ENCODE measurements around the gene MRPL22. TPM values are rescaled to one million over a fixed set of nuclear protein-coding genes. Genes with fewer than 3 reads are reported as not detected.
"Not testable (repeated sequence)": the region's sequence is repeated elsewhere in the genome, so short reads cannot be mapped to it uniquely, and the experiment has no call there.

MRPL22 gene
- total RNA-seq, 1 experiment from 2014 or later, result 123 TPM

- peaks cover 15% of the 10 kb centered on the region for H3K4me1 Mint-ChIP-seq (ENCODE audit: insufficient read depth, unreplicated experiment)
- CTCF ChIA-PET, result interaction anchor here (0.7 to 2.9 kb wide), 7 partner anchors 11 to 142 kb away, joined by 3 to 11 read pairs (median 3); no protein-coding TSS in a partner anchor
- BruUV-seq (replicated peaks), result no TSS peak
- TF ChIP-seq CTCF (IDR thresholded peaks at IDR 0.05; ENCODE audit: unreplicated experiment), result no peak
- POLR2A ChIA-PET, result no interaction called here
- DNase-seq (ENCODE audit: unreplicated experiment), result peak; percentile 30
- H3K27ac Mint-ChIP-seq (ENCODE audit: low read depth, unreplicated experiment), result no peak overlapping the region
- no peaks in the 10 kb centered on the region for H3K36me3 Mint-ChIP-seq (ENCODE audit: insufficient read depth, unreplicated experiment)
- intact Hi-C loops (cut with micrococcal nuclease), result no loop called here
- H3K27me3 Mint-ChIP-seq (ENCODE audit: insufficient read depth, unreplicated experiment), result no peaks in the 10 kb centered on the region
- no peaks in the 10 kb centered on the region for H3K9me3 Mint-ChIP-seq (ENCODE audit: unreplicated experiment)
- no peak overlapping the region for H3K4me3 Mint-ChIP-seq (ENCODE audit: unreplicated experiment)
These were observed 56.9 kb downstream of the MRPL22 start for GRCh38 chr5:154997746-154998145.

GRCh38 chr5:154999865-155000264 lies 59.0 kb downstream of the MRPL22 start:
- H3K4me3 Mint-ChIP-seq (ENCODE audit: unreplicated experiment), result no peak overlapping the region
- H3K9me3 Mint-ChIP-seq (ENCODE audit: unreplicated experiment), result no peaks in the 10 kb centered on the region
- no peak overlapping the region for H3K27ac Mint-ChIP-seq (ENCODE audit: low read depth, unreplicated experiment)
- DNase-seq (ENCODE audit: unreplicated experiment), result no peak
- no peak for TF ChIP-seq CTCF (IDR thresholded peaks at IDR 0.05; ENCODE audit: unreplicated experiment)
- BruUV-seq (replicated peaks), result no TSS peak
- no peaks in the 10 kb centered on the region for H3K36me3 Mint-ChIP-seq (ENCODE audit: insufficient read depth, unreplicated experiment)
- POLR2A ChIA-PET, result no interaction called here
- no peaks in the 10 kb centered on the region for H3K27me3 Mint-ChIP-seq (ENCODE audit: insufficient read depth, unreplicated experiment)
- intact Hi-C loops (cut with micrococcal nuclease), result no loop called here
- peaks cover 15% of the 10 kb centered on the region for H3K4me1 Mint-ChIP-seq (ENCODE audit: insufficient read depth, unreplicated experiment)
- CTCF ChIA-PET, result interaction anchor here (0.6 to 0.9 kb wide), 2 partner anchors 9 to 533 kb away, joined by 3 read pairs; no protein-coding TSS in a partner anchor

- TF ChIP-seq CTCF (IDR thresholded peaks at IDR 0.05; ENCODE audit: unreplicated experiment), result no peak
- no TSS peak for BruUV-seq (replicated peaks)
- no peaks in the 10 kb centered on the region for H3K27me3 Mint-ChIP-seq (ENCODE audit: insufficient read depth, unreplicated experiment)
- ChIA-PET CTCF (interaction anchor here (0.6 to 4.9 kb wide), 3 partner anchors 29 to 1998 kb away, joined by 3 to 33 read pairs (median 4); no protein-coding TSS in a partner anchor), POLR2A (no interaction called here)
- no peak for DNase-seq (ENCODE audit: unreplicated experiment)
- peaks cover 15% of the 10 kb centered on the region for H3K4me1 Mint-ChIP-seq (ENCODE audit: insufficient read depth, unreplicated experiment)
- intact Hi-C loops (cut with micrococcal nuclease), result no loop called here
- H3K9me3 Mint-ChIP-seq (ENCODE audit: unreplicated experiment), result no peaks in the 10 kb centered on the region
- H3K36me3 Mint-ChIP-seq (ENCODE audit: insufficient read depth, unreplicated experiment), result no peaks in the 10 kb centered on the region
- H3K4me3 Mint-ChIP-seq (ENCODE audit: unreplicated experiment), result no peak overlapping the region
- no peak overlapping the region for H3K27ac Mint-ChIP-seq (ENCODE audit: low read depth, unreplicated experiment)
These were observed 60.6 kb downstream of the MRPL22 start for GRCh38 chr5:155001523-155001922.

- H3K9me3 Mint-ChIP-seq (ENCODE audit: unreplicated experiment); BruUV-seq (replicated peaks); H3K27me3 Mint-ChIP-seq (ENCODE audit: insufficient read depth, unreplicated experiment); H3K4me1 Mint-ChIP-seq (ENCODE audit: insufficient read depth, unreplicated experiment); intact Hi-C loops (cut with micrococcal nuclease); H3K36me3 Mint-ChIP-seq (ENCODE audit: insufficient read depth, unreplicated experiment); H3K27ac Mint-ChIP-seq (ENCODE audit: low read depth, unreplicated experiment); POLR2A ChIA-PET; H3K4me3 Mint-ChIP-seq (ENCODE audit: unreplicated experiment): not testable (repeated sequence)
- peak; percentile 68 for DNase-seq (ENCODE audit: unreplicated experiment)
- CTCF ChIA-PET, result interaction anchor here (0.7 to 4.9 kb wide), 5 partner anchors 30 to 530 kb away, joined by 3 to 33 read pairs (median 4); no protein-coding TSS in a partner anchor
These were observed 61.8 kb downstream of the MRPL22 start for GRCh38 chr5:155002722-155003121.

All from MCF 10A (cell line).